Skin epidermis (tissue), 12 donors: Measurements from ENCODE around the gene SLC22A2.

Source experiments
- H3K27ac ChIP-seq, 21 experiments: fragments of 200-600 bp; sonication (generic) in 11 of 21; one replicate each; pipeline ENCODE4 v1.5.0; 2020; ENCODE audit warnings: mild to moderate bottlenecking in 3 of 21, inconsistent platforms in 2 of 21, moderate library complexity in 2 of 21
- H3K4me3 ChIP-seq, 7 experiments: fragments of 200-600 bp; sonication (generic) in 2 of 7; one replicate each; pipeline ENCODE4 v1.5.0; 2020; ENCODE audit warnings: inconsistent platforms in 2 of 7, mild to moderate bottlenecking in 2 of 7, moderate library complexity in 1 of 7

Gene SLC22A2

GRCh38 chr6:160222491-160222890 is 36.1 kb downstream of the SLC22A2 start:
- H3K4me3 ChIP-seq = no peak overlapping the region
- no peak overlapping the region for H3K27ac ChIP-seq

- no peak overlapping the region for H3K4me3 ChIP-seq
- H3K27ac ChIP-seq = no peak overlapping the region
These were observed 36.7 kb downstream of the SLC22A2 start for GRCh38 chr6:160221918-160222317.

- no peak overlapping the region for H3K27ac ChIP-seq
- H3K4me3 ChIP-seq = no peak overlapping the region
These were observed 37.2 kb downstream of the SLC22A2 start for GRCh38 chr6:160221423-160221822.

- Histone ChIP-seq H3K27ac (no peak overlapping the region), H3K4me3 (no peak overlapping the region)
These were observed 39.8 kb downstream of the SLC22A2 start for GRCh38 chr6:160218810-160219209.

GRCh38 chr6:160217863-160218262 is 40.8 kb downstream of the SLC22A2 start:
- Histone ChIP-seq H3K4me3 (no peak overlapping the region), H3K27ac (no peak overlapping the region)

GRCh38 chr6:160217073-160217472 is 41.5 kb downstream of the SLC22A2 start:
- H3K27ac ChIP-seq = no peak overlapping the region

GRCh38 chr6:160215232-160215631 is 43.4 kb downstream of the SLC22A2 start:
- Histone ChIP-seq H3K27ac (no peak overlapping the region), H3K4me3 (no peak overlapping the region)

More at GRCh38 chr6:160217073-160217472, 41.5 kb downstream of the SLC22A2 start:
- H3K4me3 ChIP-seq = no peak overlapping the region

- Histone ChIP-seq H3K4me3 (no peak overlapping the region), H3K27ac (no peak overlapping the region)
These were observed 51.0 kb downstream of the SLC22A2 start for GRCh38 chr6:160207618-160208017.

GRCh38 chr6:160204710-160205109 is 53.9 kb downstream of the SLC22A2 start:
- H3K27ac ChIP-seq = no peak overlapping the region

GRCh38 chr6:160203953-160204352 is 54.7 kb downstream of the SLC22A2 start:
- no peak overlapping the region for H3K4me3 ChIP-seq
- H3K27ac ChIP-seq = no peak overlapping the region

More at GRCh38 chr6:160204710-160205109, 53.9 kb downstream of the SLC22A2 start:
- H3K4me3 ChIP-seq = no peak overlapping the region

GRCh38 chr6:160203522-160203921 is 55.1 kb downstream of the SLC22A2 start:
- no peak overlapping the region for H3K27ac ChIP-seq

GRCh38 chr6:160203076-160203475 is 55.5 kb downstream of the SLC22A2 start:
- Histone ChIP-seq H3K4me3 (no peak overlapping the region), H3K27ac (no peak overlapping the region)

More at GRCh38 chr6:160203522-160203921, 55.1 kb downstream of the SLC22A2 start:
- no peak overlapping the region for H3K4me3 ChIP-seq

GRCh38 chr6:160202411-160202810 is 56.2 kb downstream of the SLC22A2 start:
- H3K4me3 ChIP-seq = no peak overlapping the region
- no peak overlapping the region for H3K27ac ChIP-seq

GRCh38 chr6:160201061-160201460 is 57.6 kb downstream of the SLC22A2 start:
- no peak overlapping the region for H3K27ac ChIP-seq
- no peak overlapping the region for H3K4me3 ChIP-seq

- H3K27ac ChIP-seq = no peak overlapping the region
- no peak overlapping the region for H3K4me3 ChIP-seq
These were observed 59.9 kb downstream of the SLC22A2 start for GRCh38 chr6:160198606-160199211.

- H3K27ac ChIP-seq = no peak overlapping the region
- no peak overlapping the region for H3K4me3 ChIP-seq
These were observed 61.0 kb downstream of the SLC22A2 start for GRCh38 chr6:160197662-160198061.

- no peak overlapping the region for H3K4me3 ChIP-seq
- H3K27ac ChIP-seq = no peak overlapping the region
These were observed 63.8 kb downstream of the SLC22A2 start for GRCh38 chr6:160194808-160195207.

GRCh38 chr6:160192840-160193239 is 65.8 kb downstream of the SLC22A2 start:
- Histone ChIP-seq H3K27ac (no peak overlapping the region), H3K4me3 (no peak overlapping the region)

GRCh38 chr6:160190973-160191372 is 67.6 kb downstream of the SLC22A2 start:
- no peak overlapping the region for H3K4me3 ChIP-seq
- no peak overlapping the region for H3K27ac ChIP-seq

- no peak overlapping the region for H3K4me3 ChIP-seq
These were observed 68.5 kb downstream of the SLC22A2 start for GRCh38 chr6:160190081-160190480.

GRCh38 chr6:160188773-160189172 is 69.8 kb downstream of the SLC22A2 start:
- no peak overlapping the region for H3K27ac ChIP-seq

More at GRCh38 chr6:160190081-160190480, 68.5 kb downstream of the SLC22A2 start:
- no peak overlapping the region for H3K27ac ChIP-seq

GRCh38 chr6:160180706-160181105 is 77.9 kb downstream of the SLC22A2 start:
- Histone ChIP-seq H3K27ac (no peak overlapping the region), H3K4me3 (no peak overlapping the region)

More at GRCh38 chr6:160188773-160189172, 69.8 kb downstream of the SLC22A2 start:
- H3K4me3 ChIP-seq = no peak overlapping the region
